NCI-H1105 (cell line): Measurements from ENCODE around the gene CHST5.
"Not testable (repeated sequence)": the region's sequence is repeated elsewhere in the genome, so short reads cannot be mapped to it uniquely, and the experiment has no call there.

ENCODE experiments used
- DNase-seq: peaks from one replicate; lab custom pipeline; 2025; lab: John Stamatoyannopoulos, UW

CHST5 gene

GRCh38 chr16:75506107-75506506 lies 29.8 kb downstream of the CHST5 start:
- DNase-seq, result no peak

GRCh38 chr16:75503801-75504200 lies 32.1 kb downstream of the CHST5 start:
- no peak for DNase-seq

DNA sequence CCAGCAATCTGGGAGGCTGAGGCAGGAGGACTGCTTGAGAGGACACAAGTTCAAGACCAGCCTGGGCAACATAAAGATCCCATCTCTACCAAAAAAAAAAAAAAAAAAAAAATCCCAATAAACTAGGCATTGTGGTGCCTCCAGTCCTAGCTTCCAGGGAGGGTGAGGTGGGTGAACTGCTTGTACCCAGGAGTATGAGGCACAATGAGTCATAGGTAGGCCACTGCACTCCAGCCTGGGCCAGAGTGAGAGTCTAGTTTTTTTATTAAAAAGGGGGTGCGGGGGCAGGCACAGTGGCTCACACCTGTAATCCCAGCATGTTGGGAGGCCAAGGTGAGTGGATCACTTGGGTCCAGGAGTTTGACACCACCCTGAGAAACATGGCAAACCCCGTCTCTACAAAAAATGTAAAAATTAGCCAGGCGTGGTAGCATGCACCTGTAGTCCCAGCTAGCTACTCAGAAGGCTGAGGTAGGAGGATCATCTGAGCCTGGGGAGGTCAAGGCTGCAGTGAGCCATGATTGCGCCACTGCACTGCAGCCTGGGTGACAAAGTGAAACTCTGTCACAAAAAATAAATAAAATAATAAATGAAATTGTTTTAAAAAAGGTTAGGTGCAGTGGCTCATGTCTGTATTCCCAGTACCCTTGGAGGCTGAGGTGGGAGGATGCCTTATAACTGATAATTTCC lies 32.8 kb downstream of the CHST5 start:
- no peak for DNase-seq

GRCh38 chr16:75501820-75502219 lies 34.1 kb downstream of the CHST5 start:
- not testable (repeated sequence) for DNase-seq

- no peak for DNase-seq
Measured at GRCh38 chr16:75501359-75501758, 34.5 kb downstream of the CHST5 start.

- peak; percentile 29 for DNase-seq
Measured at GRCh38 chr16:75498605-75499322, 37.1 kb downstream of the CHST5 start.

- no peak for DNase-seq
Measured at GRCh38 chr16:75497558-75497957, 38.4 kb downstream of the CHST5 start.

GRCh38 chr16:75495076-75495674 lies 40.7 kb downstream of the CHST5 start, which contains the start of gene CHST6:
TSS of gene CHST6 (minus strand) at chr16:75495441. CDS start at chr16:75479828, 15,613 bp downstream.
- no peak for DNase-seq

- DNase-seq, result no peak
Measured at GRCh38 chr16:75494661-75495075, 41.2 kb downstream of the CHST5 start.

- DNase-seq, result no peak
Measured at GRCh38 chr16:75494184-75494583, 41.7 kb downstream of the CHST5 start.

- peak; percentile 65 for DNase-seq
Measured at GRCh38 chr16:75491876-75492275, 44.0 kb downstream of the CHST5 start.

DNA sequence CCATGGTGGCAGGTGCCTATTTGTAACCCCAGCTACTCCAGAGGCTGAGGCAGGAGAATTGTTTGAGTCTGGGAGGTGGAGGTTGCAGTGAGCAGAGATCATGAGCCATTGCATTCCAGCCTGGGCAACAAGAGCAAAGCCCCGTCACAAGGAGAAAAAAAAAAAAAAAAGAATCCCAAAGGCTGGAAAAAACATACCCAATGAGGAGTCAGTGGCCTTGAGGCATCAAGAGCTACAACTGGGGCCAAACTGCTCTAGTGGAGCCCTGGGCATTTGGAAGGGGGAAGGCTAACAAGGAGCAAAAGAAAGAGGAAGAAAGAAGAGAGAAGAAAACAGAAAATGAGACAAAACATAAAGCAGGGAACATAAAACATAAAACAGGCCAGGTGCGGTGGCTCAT lies 47.6 kb downstream of the CHST5 start:
- DNase-seq, result no peak

DNA sequence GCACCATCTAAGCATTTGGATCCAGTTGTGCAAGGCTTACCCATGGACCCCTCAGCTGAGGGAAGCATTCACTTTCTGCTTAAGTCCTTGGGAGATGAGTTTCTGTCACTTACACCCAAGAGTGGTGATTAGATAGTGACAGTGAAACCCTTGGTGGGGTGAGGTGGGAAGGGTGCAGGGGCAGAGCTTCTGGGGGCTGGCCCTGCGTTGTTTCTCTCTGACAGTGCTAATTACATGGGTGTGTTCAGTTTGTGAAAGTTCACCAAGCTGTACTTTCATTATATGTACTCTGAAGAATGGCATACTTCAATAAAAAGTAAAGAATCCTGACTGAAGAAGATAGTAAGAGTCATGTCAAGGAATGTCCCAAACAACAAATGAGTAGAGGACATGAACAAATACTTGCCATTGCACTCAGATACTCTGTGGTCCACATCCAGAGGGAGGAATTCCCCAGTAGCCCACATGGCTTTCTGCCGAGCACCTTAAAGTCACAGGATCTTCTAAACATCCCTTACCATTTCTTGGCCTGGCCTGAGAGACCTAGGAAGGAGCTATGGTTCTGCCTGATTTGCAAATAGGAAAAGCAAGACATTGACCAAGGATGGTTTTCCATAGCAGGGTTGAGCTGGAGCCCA lies 49.1 kb downstream of the CHST5 start:
- DNase-seq, result no peak

DNA sequence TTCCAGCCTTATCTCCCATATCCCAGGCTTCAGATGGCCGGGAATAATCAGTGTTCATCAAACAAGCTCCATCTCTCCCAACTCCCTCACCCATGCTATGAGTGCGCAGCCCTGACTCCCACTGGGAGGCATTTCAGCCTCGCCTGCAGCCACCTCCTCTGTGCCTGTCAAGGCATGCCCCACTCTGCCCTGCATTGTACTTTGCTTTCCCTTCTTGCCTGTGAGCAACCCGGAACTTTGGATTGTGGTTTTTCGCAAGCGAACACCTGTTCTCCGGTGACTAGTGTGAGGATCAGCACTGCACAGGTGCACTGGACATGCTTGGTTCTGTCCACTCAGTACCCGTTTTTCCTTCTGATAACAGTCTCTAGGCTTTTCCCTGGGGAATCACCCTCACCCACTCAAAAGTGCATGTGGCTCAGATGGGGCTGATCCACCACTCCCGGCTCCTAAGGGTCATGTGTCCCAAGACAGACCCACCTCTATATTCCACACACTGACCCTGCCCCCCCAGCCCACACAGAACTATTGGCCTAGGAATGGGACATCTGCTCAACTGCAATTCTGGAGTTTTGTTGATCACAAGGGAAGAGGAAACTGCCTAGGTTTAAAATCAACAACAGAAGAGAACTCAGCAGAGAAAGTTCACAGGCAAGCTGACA lies 49.8 kb downstream of the CHST5 start:
- DNase-seq, result peak; percentile 52

GRCh38 chr16:75485230-75486013 lies 50.5 kb downstream of the CHST5 start:
- DNase-seq, result no peak

- DNase-seq, result no peak
Measured at GRCh38 chr16:75483222-75483621, 52.7 kb downstream of the CHST5 start.

GRCh38 chr16:75482434-75483205 lies 53.3 kb downstream of the CHST5 start:
- peak; percentile 8 for DNase-seq

DNA sequence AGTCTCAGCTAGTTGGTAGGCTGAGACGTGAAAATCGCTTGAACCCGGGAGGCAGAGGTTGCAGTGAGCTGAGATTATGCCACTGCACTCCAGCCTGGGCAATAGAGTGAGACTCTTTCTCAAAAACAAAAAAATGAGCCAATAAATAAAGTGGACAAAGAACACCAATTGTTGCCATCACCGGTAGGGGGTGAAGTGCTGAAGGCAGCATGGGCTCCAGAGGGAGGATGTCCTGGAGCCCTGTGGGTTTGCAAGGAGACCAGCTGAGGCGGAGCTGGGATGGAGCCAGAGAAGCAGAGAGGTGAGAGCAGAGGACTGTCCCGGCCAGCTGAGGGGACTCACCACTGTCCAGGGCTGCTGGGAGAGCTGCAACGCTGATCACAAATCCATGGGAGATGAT lies 54.4 kb downstream of the CHST5 start:
- DNase-seq, result no peak

DNA sequence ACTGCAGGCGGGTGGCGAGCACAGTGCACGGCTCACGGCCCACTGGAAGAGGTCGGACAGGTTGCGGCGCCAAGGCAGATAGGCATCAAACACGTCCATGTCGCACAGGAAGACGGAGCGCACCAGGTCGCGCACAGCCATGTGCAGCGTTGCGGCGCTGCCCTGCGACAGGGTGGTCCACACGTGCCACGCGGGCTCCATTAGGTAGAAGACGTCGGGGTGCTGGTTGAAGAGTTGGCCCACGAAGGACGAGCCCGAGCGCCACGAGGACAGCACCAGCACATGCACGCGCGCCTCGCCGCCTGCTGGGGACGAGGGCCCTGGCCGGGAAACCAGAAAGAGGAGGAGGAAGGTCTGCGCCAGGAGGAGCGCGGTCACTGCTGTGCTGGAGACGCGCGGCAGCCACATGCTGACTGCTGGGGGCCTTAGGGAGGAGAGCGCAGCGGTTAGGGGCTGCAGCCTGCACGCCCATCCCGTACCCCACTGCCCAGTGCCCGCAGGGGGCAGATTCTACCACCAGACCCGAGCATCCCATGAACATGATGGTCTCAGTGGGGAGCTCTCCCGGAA lies 56.4 kb downstream of the CHST5 start:
- DNase-seq, result no peak
